ENCODE data around the gene SRPRB. TPM values are rescaled to one million over a fixed set of nuclear protein-coding genes. Genes with fewer than 3 reads are reported as not detected.

SRPRB gene
- total and polyA plus RNA-seq, 9 of the 15 experiments (the other 6 are each of a cell fraction or from before 2014, with no cell fraction given), result 29.5 to 66.0 (median 41.4) TPM

GRCh38 chr3:133799794-133800585 is 5.6 kb upstream of the SRPRB start:
- intact Hi-C loops (cut with micrococcal nuclease), result no loop called here
- POLR2A ChIA-PET, result interaction anchor here (1.0 kb wide), 1 partner anchor 128 kb away, joined by 3 read pairs; no protein-coding TSS in a partner anchor
- Histone ChIP-seq H3K9me3 (replicated peaks; ENCODE audit: control insufficient read depth, insufficient read depth, low read depth, low read length) (no peaks in the 10 kb centered on the region), H3K79me2 (ENCODE audit: control insufficient read depth, insufficient read depth, low read length) (no peaks in the 10 kb centered on the region), H3K27me3 (ENCODE audit: control insufficient read depth in 2 of 2, insufficient read depth in 2 of 2, low read length in 2 of 2) (no peaks in the 10 kb centered on the region), H3K9ac (ENCODE audit: insufficient read depth in 1 of 2, low read depth in 2 of 2, low read length in 2 of 2) (no peak overlapping the region), H2AFZ (ENCODE audit: low read depth, low read length) (no peak overlapping the region), H3K27ac (ENCODE audit: extremely low read depth, low read depth, low read length) (no peak overlapping the region), H3K36me3 (ENCODE audit: control insufficient read depth, insufficient read depth, low read length) (no peaks in the 10 kb centered on the region), H3K9me1 (ENCODE audit: control insufficient read depth, insufficient read depth, low read length) (no peaks in the 10 kb centered on the region), H3K4me1 (replicated peaks in 1 of 2; ENCODE audit: control insufficient read depth in 2 of 2, insufficient read depth in 2 of 2, low read length in 2 of 2) (no peaks in the 10 kb centered on the region; a peak in 1 of 5 replicates), H3K4me3 (no peak overlapping the region), H3K4me2 (ENCODE audit: insufficient read depth, low read length) (no peak overlapping the region), H4K20me1 (replicated peaks; ENCODE audit: control insufficient read depth, insufficient read depth, low read length) (no peaks in the 10 kb centered on the region)
- WGBS (ENCODE audit: insufficient coverage, low coverage, missing lambda C conversion rate), result 5% methylated on average over 7 of the region's 7 CpGs
- FAIRE-seq (no peak), ATAC-seq (peak; percentile 37), DNase-seq (ENCODE audit: extremely low read depth in 1 of 4, low spot score in 3 of 4) (no peak)
- CTCF ChIA-PET (ENCODE audit: low intra/inter-chr PET ratio), result no interaction called here
- BruUV-seq (replicated peaks), result no TSS peak
- in situ Hi-C loops (cut with MboI), result loop anchor here (5.0 to 25.0 kb wide), 4 partner anchors 128 to 1063 kb away; partner anchors contain the start of genes ANAPC13, CEP63 and TMEM108
- 0 out of 2 replicates have a peak, but pooled peaks have one; percentile 17 for TF ChIP-seq ATF7 (IDR thresholded peaks at IDR 0.05)
- TF ChIP-seq ATF1 (CRISPR knock-in tag; IDR thresholded peaks at IDR 0.05), result no peak
- peak; percentile 27; the same call in 1 of the 2 replicates for TF ChIP-seq ATF1 (tag; IDR thresholded peaks at IDR 0.05)
- TF ChIP-seq SRSF7 (optimal IDR thresholded peaks at IDR 0.05; ENCODE audit: low read depth, low read length), result no peak
- TF ChIP-seq CREB1 (IDR thresholded peaks at IDR 0.05), result peak; percentile 45; the same call in 1 of the 2 replicates
- no peak for TF ChIP-seq CREB1 (CRISPR knock-in tag; IDR thresholded peaks at IDR 0.05)
- TF ChIP-seq NR4A1 (CRISPR knock-in tag; IDR thresholded peaks at IDR 0.05), result no peak
- no peak for TF ChIP-seq NR4A1 (tag; IDR thresholded peaks at IDR 0.05)
- TF ChIP-seq CEBPB (tag; IDR thresholded peaks at IDR 0.05), result peak; percentile 60
- no peak for TF ChIP-seq GTF3C2 (IDR thresholded peaks at IDR 0.05; ENCODE audit: borderline replicate concordance, extremely low read depth, insufficient read length)
- peak; percentile 64 for TF ChIP-seq CREM (IDR thresholded peaks at IDR 0.05; ENCODE audit: low read depth)
- no peak for TF ChIP-seq MITF (IDR thresholded peaks at IDR 0.05)
- no peak for TF ChIP-seq EP400 (IDR thresholded peaks at IDR 0.05)
- TF ChIP-seq BRF2 (IDR thresholded peaks at IDR 0.05; ENCODE audit: borderline replicate concordance, insufficient read depth, insufficient read length), result no peak
- peak; percentile 29; the same call in 1 of the 2 replicates for TF ChIP-seq BHLHE40 (IDR thresholded peaks at IDR 0.05; ENCODE audit: low read length)
- TF ChIP-seq ATF3 (IDR thresholded peaks at IDR 0.05), result peak; percentile 34; the same call in 1 of the 2 replicates
- TF ChIP-seq ATF3 (CRISPR knock-in tag; conservative IDR thresholded peaks at IDR 0.05), result no peak
